ENCODE measurements around the gene ZNRD2. TPM values are rescaled to one million over a fixed set of nuclear protein-coding genes. Genes with fewer than 3 reads are reported as not detected.

ZNRD2 gene
- total RNA-seq, 4 donors from 2014 or later = 16.5 to 25.7 (median 25.4) TPM

- no peaks in the 10 kb centered on the region for H3K27me3 ChIP-seq
- no peak for DNase-seq
- peaks cover 0 to 28% (median 10%) of the 10 kb centered on the region in 4 donors for H3K4me1 ChIP-seq
- peak overlapping the region in 2 of 4 donors; percentile 14 to 60 for H3K27ac ChIP-seq
- H3K4me3 ChIP-seq = no peak overlapping the region
- H3K9me3 ChIP-seq = no peaks in the 10 kb centered on the region
- TF ChIP-seq POLR2A (IDR thresholded peaks at IDR 0.05) (no peak), CTCF (IDR thresholded peaks at IDR 0.05) (no peak)
- peaks cover 0 to 30% (median 0%) of the 10 kb centered on the region in 3 donors for H3K36me3 ChIP-seq
Observed at GRCh38 chr11:65592858-65593517, 22.7 kb downstream of the ZNRD2 start.

- Histone ChIP-seq H3K36me3 (peaks cover 0 to 38% (median 0%) of the 10 kb centered on the region in 3 donors), H3K27me3 (no peaks in the 10 kb centered on the region), H3K4me1 (peaks cover 0 to 20% (median 3%) of the 10 kb centered on the region in 4 donors), H3K4me3 (no peak overlapping the region), H3K27ac (no peak overlapping the region), H3K9me3 (no peaks in the 10 kb centered on the region)
- DNase-seq = peak in 2 of 3 donors; percentile 55 to 69
- no peak for TF ChIP-seq POLR2A (IDR thresholded peaks at IDR 0.05)
- peak; percentile 52 to 59 (median 55) for TF ChIP-seq CTCF (IDR thresholded peaks at IDR 0.05)
Observed at GRCh38 chr11:65593518-65594414, 23.5 kb downstream of the ZNRD2 start.

GRCh38 chr11:65595131-65595530 is 24.9 kb downstream of the ZNRD2 start:
- peaks cover 0 to 44% (median 0%) of the 10 kb centered on the region in 3 donors for H3K36me3 ChIP-seq
- DNase-seq = no peak
- H3K4me3 ChIP-seq = no peak overlapping the region
- H3K4me1 ChIP-seq = peaks cover 0 to 19% (median 2%) of the 10 kb centered on the region in 4 donors
- H3K27ac ChIP-seq = no peak overlapping the region
- no peaks in the 10 kb centered on the region for H3K9me3 ChIP-seq
- no peaks in the 10 kb centered on the region for H3K27me3 ChIP-seq
- TF ChIP-seq POLR2A (IDR thresholded peaks at IDR 0.05) = no peak
- TF ChIP-seq CTCF (IDR thresholded peaks at IDR 0.05) = no peak

GRCh38 chr11:65595543-65596281 is 25.4 kb downstream of the ZNRD2 start, which contains the start of gene KCNK7:
Gene KCNK7 (minus strand): TSS chr11:65595800. CDS start chr11:65595772, 28 bp downstream.
- no peaks in the 10 kb centered on the region for H3K9me3 ChIP-seq
- TF ChIP-seq CTCF (IDR thresholded peaks at IDR 0.05) (no peak), POLR2A (IDR thresholded peaks at IDR 0.05) (no peak)
- H3K36me3 ChIP-seq = peaks cover 0 to 42% (median 0%) of the 10 kb centered on the region in 3 donors
- no peak for DNase-seq
- no peak within 1 kb of the TSS for H3K4me3 ChIP-seq
- no peak within 1 kb of the TSS for H3K27ac ChIP-seq
- no peaks in the 10 kb centered on the region for H3K27me3 ChIP-seq
- H3K4me1 ChIP-seq = peaks cover 0 to 19% (median 2%) of the 10 kb centered on the region in 4 donors

- TF ChIP-seq CTCF (IDR thresholded peaks at IDR 0.05) = no peak
- no peak for TF ChIP-seq POLR2A (IDR thresholded peaks at IDR 0.05)
- H3K4me3 ChIP-seq = no peak overlapping the region
- peaks cover 0 to 41% (median 0%) of the 10 kb centered on the region in 3 donors for H3K36me3 ChIP-seq
- no peaks in the 10 kb centered on the region for H3K27me3 ChIP-seq
- DNase-seq = no peak
- H3K27ac ChIP-seq = no peak overlapping the region
- H3K4me1 ChIP-seq = peaks cover 0 to 19% (median 2%) of the 10 kb centered on the region in 4 donors
- H3K9me3 ChIP-seq = no peaks in the 10 kb centered on the region
Observed at GRCh38 chr11:65596520-65596919, 26.2 kb downstream of the ZNRD2 start.
